HepG2 (cell line): ENCODE results near the gene SDHD. TPM values are rescaled to one million over a fixed set of nuclear protein-coding genes. Genes with fewer than 3 reads are reported as not detected.

Experiments used
- ASH2L ChIP-seq: fragments of 300-600, 200-600 bp; sonication (generic); IDR thresholded peaks from 2 replicates; pipeline ENCODE4 v1.7.0; 2017; ENCODE audit warnings: low read depth, mild to moderate bottlenecking, moderate library complexity, mixed read lengths, low read length; ENCODE audit not compliant: insufficient read length
- CAMTA2 ChIP-seq: sonication (generic); formaldehyde crosslinking; IDR thresholded peaks from 2 replicates; pipeline ENCODE4 v1.4.0; 2020; ENCODE audit warnings: mild to moderate bottlenecking, missing genetic modification reagents, borderline replicate concordance
- ERF ChIP-seq: IDR thresholded peaks from 2 replicates; pipeline ENCODE4 v1.6.1; 2018; ENCODE audit warnings: missing biosample characterization, missing genetic modification reagents
- KLF16 ChIP-seq, 2 experiments: sonication (generic) in 1 of 2; formaldehyde crosslinking in 1 of 2; IDR thresholded peaks; 2 replicates each; pipeline versions ENCODE4 v1.6.1 to v1.8.0; 2016 to 2023; ENCODE audit warnings: missing genetic modification reagents in 2 of 2, missing compliant biosample characterization in 1 of 2
- KLF6 ChIP-seq: IDR thresholded peaks from 2 replicates; pipeline ENCODE4 v1.8.0; 2016; ENCODE audit warnings: missing biosample characterization, missing genetic modification reagents
- NR1H2 ChIP-seq: sonication (generic); formaldehyde crosslinking; IDR thresholded peaks from 2 replicates; pipeline ENCODE4 v1.8.1; 2022; ENCODE audit warnings: low read depth, missing genetic modification reagents, borderline replicate concordance
- PHF5A ChIP-seq: IDR thresholded peaks from one replicate; pipeline ENCODE4 v1.6.1; 2018; ENCODE audit warnings: low read depth, missing genetic modification reagents; ENCODE audit not compliant: unreplicated experiment
- REL ChIP-seq: sonication (generic); formaldehyde crosslinking; conservative IDR thresholded peaks from 2 replicates; pipeline ENCODE4 v1.8.0; 2022; ENCODE audit warnings: mild to moderate bottlenecking, missing genetic modification reagents, moderate library complexity
- SIX4 ChIP-seq: sonication (generic); formaldehyde crosslinking; IDR thresholded peaks from 2 replicates; pipeline ENCODE4 v1.4.0; 2020; ENCODE audit warnings: missing genetic modification reagents
- SMARCE1 ChIP-seq: fragments of 450-650 bp; IDR thresholded peaks from 2 replicates; pipeline ENCODE4 v1.6.1; 2017; ENCODE audit warnings: borderline replicate concordance
- TSC22D2 ChIP-seq: sonication (generic); formaldehyde crosslinking; IDR thresholded peaks from 2 replicates; pipeline ENCODE4 v1.5.1; 2020; ENCODE audit warnings: missing genetic modification reagents, mild to moderate bottlenecking, borderline replicate concordance
- ZFP36L2 ChIP-seq: sonication (generic); formaldehyde crosslinking; IDR thresholded peaks from 2 replicates; pipeline ENCODE4 v1.4.0; 2020; ENCODE audit warnings: missing genetic modification reagents
- ZNF225 ChIP-seq: sonication (generic); formaldehyde crosslinking; IDR thresholded peaks from 2 replicates; pipeline ENCODE4 v1.4.0; 2020; ENCODE audit warnings: mild to moderate bottlenecking, missing genetic modification reagents
- ZNF253 ChIP-seq: sonication (generic); formaldehyde crosslinking; IDR thresholded peaks from 2 replicates; pipeline ENCODE4 v1.8.0; 2022; ENCODE audit warnings: mild to moderate bottlenecking, missing genetic modification reagents, borderline replicate concordance
- ZNF333 ChIP-seq: sonication (generic); formaldehyde crosslinking; IDR thresholded peaks from 2 replicates; pipeline ENCODE4 v1.4.0; 2020; ENCODE audit warnings: mild to moderate bottlenecking, missing genetic modification reagents, borderline replicate concordance
- ZNF558 ChIP-seq: sonication (generic); formaldehyde crosslinking; IDR thresholded peaks from 2 replicates; pipeline ENCODE4 v1.9.0; 2022; ENCODE audit warnings: mild to moderate bottlenecking, missing genetic modification reagents, borderline replicate concordance
- polyA plus RNA-seq, 8 experiments: library from polyadenylated mRNA; depleted of rRNA in 3 of 8; stranded (reverse) in 7 of 8; unstranded in 1 of 8; fragments of >200 nt; fragmentation: Illumina TruSeq in 4 of 8; extraction: Trizol in 4 of 8; gene quantifications; 2 replicates each; pipeline versions ENCODE4 v1.2.1 to v1.2.3, GENCODE V29; 2011 to 2016; ENCODE audit warnings: low read depth in 4 of 8, missing spikeins in 1 of 8, mixed read lengths in 1 of 8; ENCODE audit not compliant: insufficient read depth in 1 of 8
- total RNA-seq, 5 experiments: library from RNA; depleted of rRNA; stranded (reverse); fragments of >200 nt; fragmentation: Illumina TruSeq; extraction: Trizol; gene quantifications; 2 replicates each; pipeline ENCODE4 v1.2.3, GENCODE V29; 2016; ENCODE audit warnings: low read depth in 1 of 5
- TF ChIP-seq, protein P1 (sequence below): sonication (generic); formaldehyde crosslinking; IDR thresholded peaks from 2 replicates; pipeline ENCODE4 v1.4.0; 2020; ENCODE audit warnings: mild to moderate bottlenecking, missing genetic modification reagents
- TF ChIP-seq, protein P2 (sequence below): sonication (generic); formaldehyde crosslinking; IDR thresholded peaks from 2 replicates; pipeline ENCODE4 v1.4.0; 2020; ENCODE audit warnings: missing genetic modification reagents, borderline replicate concordance
- TF ChIP-seq, protein P3 (sequence below): sonication (generic); formaldehyde crosslinking; IDR thresholded peaks from 2 replicates; pipeline ENCODE4 v1.9.0; 2021; ENCODE audit warnings: missing genetic modification reagents, borderline replicate concordance
- TF ChIP-seq, protein P4 (sequence below): sonication (generic); formaldehyde crosslinking; IDR thresholded peaks from 2 replicates; pipeline ENCODE4 v1.8.0; 2022; ENCODE audit warnings: mild to moderate bottlenecking, missing genetic modification reagents
- TF ChIP-seq, protein P5 (sequence below): sonication (generic); formaldehyde crosslinking; IDR thresholded peaks from 2 replicates; pipeline ENCODE4 v1.4.0; 2020; ENCODE audit warnings: mild to moderate bottlenecking, low read depth, missing genetic modification reagents

Gene SDHD
- total and polyA plus RNA-seq, 2 of the 13 experiments (the other 11 are each of a cell fraction or from before 2014, with no cell fraction given) = 117 to 123 TPM

DNA sequence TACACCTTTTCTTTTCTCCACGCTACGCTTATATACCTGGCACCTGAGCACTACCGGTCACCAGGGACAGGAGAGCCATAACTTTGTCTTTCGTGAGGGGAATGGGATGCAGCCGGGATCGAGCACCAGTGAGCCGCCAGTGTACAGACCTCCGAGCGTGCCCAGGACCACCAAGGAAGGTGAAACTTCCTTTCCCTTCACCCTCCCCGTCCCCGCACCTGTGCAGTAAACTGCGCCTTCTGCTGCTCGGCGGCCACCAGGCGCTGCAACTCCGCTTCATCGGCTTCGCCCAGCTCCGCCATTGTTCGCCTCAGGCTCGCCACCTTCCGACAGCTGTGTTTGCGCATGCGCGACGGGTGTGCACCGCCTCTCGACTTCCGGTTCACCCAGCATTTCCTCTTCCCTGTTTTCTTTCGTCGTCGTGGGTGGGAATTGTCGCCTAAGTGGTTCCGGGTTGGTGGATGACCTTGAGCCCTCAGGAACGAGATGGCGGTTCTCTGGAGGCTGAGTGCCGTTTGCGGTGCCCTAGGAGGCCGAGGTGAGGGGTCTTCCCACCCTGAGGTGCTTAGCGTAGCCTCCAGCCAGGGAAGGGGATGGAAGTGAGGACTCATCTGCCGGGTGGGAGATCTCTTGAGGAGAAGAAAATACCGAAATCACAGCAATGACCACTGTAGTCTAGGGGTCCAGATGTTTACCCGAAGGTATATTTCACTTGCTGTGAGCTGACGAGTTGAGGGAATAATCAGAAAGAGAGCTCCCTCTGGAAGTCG is at the start of gene SDHD, which contains the start of gene TIMM8B (continued):
- TF ChIP-seq ERF (peak; percentile 86), ZNF253 (0 out of 2 replicates have a peak, but pooled peaks have one; percentile 62), KLF16 (CRISPR knock-in tag; IDR thresholded peaks at IDR 0.05) (peak in 1 of 2 experiments; percentile 62; a peak in 2 of 4 replicates), ZNF333 (no peak), SIX4 (CRISPR knock-in tag) (no peak), TSC22D2 (CRISPR knock-in tag) (no peak; the same call in 1 of the 2 replicates), REL (CRISPR knock-in tag) (no peak), SMARCE1 (no peak), ZNF225 (peak; percentile 82; the same call in 1 of the 2 replicates), KLF6 (no peak), ASH2L (peak; percentile 86), ZNF558 (CRISPR knock-in tag) (no peak; the same call in 1 of the 2 replicates), NR1H2 (no peak), ZFP36L2 (CRISPR knock-in tag) (no peak), PHF5A (CRISPR knock-in tag) (no peak), CAMTA2 (CRISPR knock-in tag) (peak; percentile 48; the same call in 1 of the 2 replicates)
- TF ChIP-seq, protein P1, sequence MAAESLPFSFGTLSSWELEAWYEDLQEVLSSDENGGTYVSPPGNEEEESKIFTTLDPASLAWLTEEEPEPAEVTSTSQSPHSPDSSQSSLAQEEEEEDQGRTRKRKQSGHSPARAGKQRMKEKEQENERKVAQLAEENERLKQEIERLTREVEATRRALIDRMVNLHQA (CRISPR knock-in tag) = 0 out of 2 replicates have a peak, but pooled peaks have one; percentile 1
- TF ChIP-seq, protein P2, sequence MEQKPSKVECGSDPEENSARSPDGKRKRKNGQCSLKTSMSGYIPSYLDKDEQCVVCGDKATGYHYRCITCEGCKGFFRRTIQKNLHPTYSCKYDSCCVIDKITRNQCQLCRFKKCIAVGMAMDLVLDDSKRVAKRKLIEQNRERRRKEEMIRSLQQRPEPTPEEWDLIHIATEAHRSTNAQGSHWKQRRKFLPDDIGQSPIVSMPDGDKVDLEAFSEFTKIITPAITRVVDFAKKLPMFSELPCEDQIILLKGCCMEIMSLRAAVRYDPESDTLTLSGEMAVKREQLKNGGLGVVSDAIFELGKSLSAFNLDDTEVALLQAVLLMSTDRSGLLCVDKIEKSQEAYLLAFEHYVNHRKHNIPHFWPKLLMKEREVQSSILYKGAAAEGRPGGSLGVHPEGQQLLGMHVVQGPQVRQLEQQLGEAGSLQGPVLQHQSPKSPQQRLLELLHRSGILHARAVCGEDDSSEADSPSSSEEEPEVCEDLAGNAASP (CRISPR knock-in tag) = 0 out of 2 replicates have a peak, but pooled peaks have one; percentile 50
- TF ChIP-seq, protein P3, sequence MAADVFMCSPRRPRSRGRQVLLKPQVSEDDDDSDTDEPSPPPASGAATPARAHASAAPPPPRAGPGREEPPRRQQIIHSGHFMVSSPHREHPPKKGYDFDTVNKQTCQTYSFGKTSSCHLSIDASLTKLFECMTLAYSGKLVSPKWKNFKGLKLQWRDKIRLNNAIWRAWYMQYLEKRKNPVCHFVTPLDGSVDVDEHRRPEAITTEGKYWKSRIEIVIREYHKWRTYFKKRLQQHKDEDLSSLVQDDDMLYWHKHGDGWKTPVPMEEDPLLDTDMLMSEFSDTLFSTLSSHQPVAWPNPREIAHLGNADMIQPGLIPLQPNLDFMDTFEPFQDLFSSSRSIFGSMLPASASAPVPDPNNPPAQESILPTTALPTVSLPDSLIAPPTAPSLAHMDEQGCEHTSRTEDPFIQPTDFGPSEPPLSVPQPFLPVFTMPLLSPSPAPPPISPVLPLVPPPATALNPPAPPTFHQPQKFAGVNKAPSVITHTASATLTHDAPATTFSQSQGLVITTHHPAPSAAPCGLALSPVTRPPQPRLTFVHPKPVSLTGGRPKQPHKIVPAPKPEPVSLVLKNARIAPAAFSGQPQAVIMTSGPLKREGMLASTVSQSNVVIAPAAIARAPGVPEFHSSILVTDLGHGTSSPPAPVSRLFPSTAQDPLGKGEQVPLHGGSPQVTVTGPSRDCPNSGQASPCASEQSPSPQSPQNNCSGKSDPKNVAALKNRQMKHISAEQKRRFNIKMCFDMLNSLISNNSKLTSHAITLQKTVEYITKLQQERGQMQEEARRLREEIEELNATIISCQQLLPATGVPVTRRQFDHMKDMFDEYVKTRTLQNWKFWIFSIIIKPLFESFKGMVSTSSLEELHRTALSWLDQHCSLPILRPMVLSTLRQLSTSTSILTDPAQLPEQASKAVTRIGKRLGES = no peak
- TF ChIP-seq, protein P4, sequence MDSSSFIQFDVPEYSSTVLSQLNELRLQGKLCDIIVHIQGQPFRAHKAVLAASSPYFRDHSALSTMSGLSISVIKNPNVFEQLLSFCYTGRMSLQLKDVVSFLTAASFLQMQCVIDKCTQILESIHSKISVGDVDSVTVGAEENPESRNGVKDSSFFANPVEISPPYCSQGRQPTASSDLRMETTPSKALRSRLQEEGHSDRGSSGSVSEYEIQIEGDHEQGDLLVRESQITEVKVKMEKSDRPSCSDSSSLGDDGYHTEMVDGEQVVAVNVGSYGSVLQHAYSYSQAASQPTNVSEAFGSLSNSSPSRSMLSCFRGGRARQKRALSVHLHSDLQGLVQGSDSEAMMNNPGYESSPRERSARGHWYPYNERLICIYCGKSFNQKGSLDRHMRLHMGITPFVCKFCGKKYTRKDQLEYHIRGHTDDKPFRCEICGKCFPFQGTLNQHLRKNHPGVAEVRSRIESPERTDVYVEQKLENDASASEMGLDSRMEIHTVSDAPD (CRISPR knock-in tag) = no peak
- TF ChIP-seq, protein P5, sequence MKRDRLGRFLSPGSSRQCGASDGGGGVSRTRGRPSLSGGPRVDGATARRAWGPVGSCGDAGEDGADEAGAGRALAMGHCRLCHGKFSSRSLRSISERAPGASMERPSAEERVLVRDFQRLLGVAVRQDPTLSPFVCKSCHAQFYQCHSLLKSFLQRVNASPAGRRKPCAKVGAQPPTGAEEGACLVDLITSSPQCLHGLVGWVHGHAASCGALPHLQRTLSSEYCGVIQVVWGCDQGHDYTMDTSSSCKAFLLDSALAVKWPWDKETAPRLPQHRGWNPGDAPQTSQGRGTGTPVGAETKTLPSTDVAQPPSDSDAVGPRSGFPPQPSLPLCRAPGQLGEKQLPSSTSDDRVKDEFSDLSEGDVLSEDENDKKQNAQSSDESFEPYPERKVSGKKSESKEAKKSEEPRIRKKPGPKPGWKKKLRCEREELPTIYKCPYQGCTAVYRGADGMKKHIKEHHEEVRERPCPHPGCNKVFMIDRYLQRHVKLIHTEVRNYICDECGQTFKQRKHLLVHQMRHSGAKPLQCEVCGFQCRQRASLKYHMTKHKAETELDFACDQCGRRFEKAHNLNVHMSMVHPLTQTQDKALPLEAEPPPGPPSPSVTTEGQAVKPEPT (CRISPR knock-in tag) = no peak
